COLO668 (cell line): ENCODE data around the gene IGSF5.

Experiments
- DNase-seq: peaks from one replicate; lab custom pipeline; 2025; ENCODE audit not compliant: unreplicated experiment; lab: John Stamatoyannopoulos, UW

The IGSF5 gene

GRCh38 chr21:39812983-39813382 lies 68.0 kb downstream of the IGSF5 start:
- no peak for DNase-seq

- DNase-seq, result no peak
Observed at GRCh38 chr21:39818557-39818956, 73.6 kb downstream of the IGSF5 start.

GRCh38 chr21:39822042-39822441 lies 77.1 kb downstream of the IGSF5 start:
- no peak for DNase-seq

- DNase-seq, result no peak
Observed at GRCh38 chr21:39825250-39825649, 80.3 kb downstream of the IGSF5 start.

- DNase-seq, result no peak
Observed at GRCh38 chr21:39834543-39834942, 89.6 kb downstream of the IGSF5 start.

- no peak for DNase-seq
Observed at GRCh38 chr21:39837861-39838359, 92.9 kb downstream of the IGSF5 start.

GRCh38 chr21:39840373-39841097 lies 95.6 kb downstream of the IGSF5 start:
- DNase-seq, result no peak

- no peak for DNase-seq
Observed at GRCh38 chr21:39842741-39843459, 97.9 kb downstream of the IGSF5 start.

- no peak for DNase-seq
Observed at GRCh38 chr21:39843483-39843882, 98.5 kb downstream of the IGSF5 start.

GRCh38 chr21:39843916-39844315 lies 98.9 kb downstream of the IGSF5 start:
- DNase-seq, result no peak

GRCh38 chr21:39845571-39846130 lies 100.7 kb downstream of the IGSF5 start:
- DNase-seq, result no peak

GRCh38 chr21:39847877-39848276 lies 102.9 kb downstream of the IGSF5 start:
- DNase-seq, result no peak

- no peak for DNase-seq
Observed at GRCh38 chr21:39849014-39849655, 104.2 kb downstream of the IGSF5 start.

- DNase-seq, result peak; percentile 51
Observed at GRCh38 chr21:39850333-39850732, 105.3 kb downstream of the IGSF5 start.

- no peak for DNase-seq
Observed at GRCh38 chr21:39851002-39851618, 106.1 kb downstream of the IGSF5 start.
